GM18909 (cell line): ENCODE measurements around the gene GALNTL6.
"Not testable (repeated sequence)": the region's sequence is repeated elsewhere in the genome, so short reads cannot be mapped to it uniquely, and the experiment has no call there.

Experiments
- ATAC-seq: cut with Tn5 transposase; IDR thresholded peaks from one replicate; pipeline ENCODE4 v1.9.1; 2021; ENCODE audit warnings: mild to moderate bottlenecking; ENCODE audit not compliant: unreplicated experiment, poor library complexity

The GALNTL6 gene

GRCh38 chr4:172706000-172706399 lies 892.8 kb downstream of the GALNTL6 start:
- no peak for ATAC-seq

DNA sequence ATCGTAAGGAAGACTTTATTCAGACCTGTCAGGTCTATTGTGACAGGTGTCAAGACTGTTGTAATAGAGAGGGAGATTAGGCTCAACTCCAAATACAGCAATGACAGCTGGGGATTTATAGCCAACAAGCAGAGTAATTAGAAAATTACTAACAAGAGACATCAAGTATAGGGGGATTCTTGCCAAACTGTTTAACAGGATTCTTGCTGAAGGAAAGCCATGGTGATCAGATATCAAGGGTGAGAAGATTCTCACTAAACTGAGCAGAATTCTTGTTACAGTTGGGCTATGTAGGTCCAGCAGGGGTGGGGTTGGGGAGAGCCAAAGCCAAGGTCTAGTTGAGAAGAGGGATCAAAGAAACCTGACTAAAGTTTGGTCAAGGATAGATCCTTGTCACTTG lies 894.4 kb downstream of the GALNTL6 start:
- ATAC-seq: no peak

- ATAC-seq: no peak
Measured at GRCh38 chr4:172708184-172708583, 895.0 kb downstream of the GALNTL6 start.

GRCh38 chr4:172709376-172709775 lies 896.2 kb downstream of the GALNTL6 start:
- no peak for ATAC-seq

- no peak for ATAC-seq
Measured at GRCh38 chr4:172716291-172716690, 903.1 kb downstream of the GALNTL6 start.

GRCh38 chr4:172721659-172722058 lies 908.5 kb downstream of the GALNTL6 start:
- ATAC-seq: no peak

GRCh38 chr4:172725581-172725980 lies 912.4 kb downstream of the GALNTL6 start:
- ATAC-seq: no peak

DNA sequence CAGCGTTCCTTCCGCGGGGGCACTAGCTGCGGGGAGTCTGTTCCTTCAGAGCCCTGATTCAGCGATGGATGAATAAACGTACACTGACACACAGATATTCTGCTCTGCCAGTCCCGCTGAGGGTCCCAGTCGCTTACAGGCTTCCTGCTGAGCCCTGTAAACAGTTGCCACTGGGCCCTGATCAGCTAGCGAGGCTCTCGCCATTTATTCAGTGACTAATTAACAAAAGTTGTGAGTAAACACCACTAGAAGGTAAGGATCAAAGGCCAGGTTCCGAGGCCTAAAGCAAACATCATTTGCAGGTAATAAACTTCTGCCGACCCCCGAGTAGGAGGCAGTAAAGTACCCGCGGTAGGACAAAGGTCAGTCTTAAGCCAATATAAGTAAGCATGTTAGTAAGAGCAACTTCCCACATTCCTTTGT lies 912.8 kb downstream of the GALNTL6 start:
- no peak for ATAC-seq

- no peak for ATAC-seq
Measured at GRCh38 chr4:172727631-172728030, 914.4 kb downstream of the GALNTL6 start.

- ATAC-seq: not testable (repeated sequence)
Measured at GRCh38 chr4:172733645-172734044, 920.4 kb downstream of the GALNTL6 start.

- ATAC-seq: no peak
Measured at GRCh38 chr4:172734555-172734954, 921.4 kb downstream of the GALNTL6 start.

GRCh38 chr4:172736046-172736445 lies 922.8 kb downstream of the GALNTL6 start:
- ATAC-seq: no peak

- peak; percentile 97 for ATAC-seq
Measured at GRCh38 chr4:172740434-172740833, 927.2 kb downstream of the GALNTL6 start.

- peak; percentile 98 for ATAC-seq
Measured at GRCh38 chr4:172750910-172751309, 937.7 kb downstream of the GALNTL6 start.

DNA sequence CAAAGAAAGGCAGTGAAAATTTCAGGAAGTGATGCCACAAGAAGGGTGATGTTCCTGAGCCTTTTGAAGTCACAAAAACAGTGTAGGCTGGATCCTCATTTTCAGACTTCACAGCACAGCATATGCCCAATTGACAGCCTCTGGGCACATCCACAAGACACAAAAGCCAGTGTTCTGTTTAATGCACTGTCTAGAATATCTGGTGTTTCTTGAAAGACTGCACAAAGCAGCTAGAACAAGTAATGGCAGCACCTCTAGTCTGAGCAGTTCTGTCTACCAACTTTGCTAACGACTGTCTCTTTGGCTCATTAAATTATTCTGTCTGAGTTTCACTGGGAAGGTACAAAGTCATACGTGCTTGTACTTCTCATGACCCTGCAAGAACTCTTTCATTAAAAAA lies 938.3 kb downstream of the GALNTL6 start:
- ATAC-seq: peak; percentile 17

GRCh38 chr4:172758586-172759340 lies 945.6 kb downstream of the GALNTL6 start:
- peak; percentile 57 for ATAC-seq

DNA sequence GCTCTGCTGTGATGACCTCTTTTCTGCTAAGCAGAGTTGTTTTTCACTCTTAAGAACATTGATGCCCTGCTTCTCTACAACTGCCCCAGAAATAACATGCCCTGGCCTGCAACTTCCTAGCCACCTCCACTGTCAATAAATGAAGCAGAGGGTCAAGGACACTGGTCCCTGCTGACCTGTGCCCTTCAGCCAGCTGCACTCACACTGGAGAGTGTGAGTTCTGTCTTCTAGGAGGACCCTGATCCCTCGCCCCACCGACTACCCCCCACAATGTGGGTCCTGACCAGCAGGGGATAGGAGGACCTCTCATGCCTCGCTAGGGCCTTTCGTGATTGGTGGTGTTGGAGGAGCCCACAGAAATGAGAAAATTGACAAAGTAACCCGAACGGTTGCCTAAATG lies 947.3 kb downstream of the GALNTL6 start:
- no peak for ATAC-seq

DNA sequence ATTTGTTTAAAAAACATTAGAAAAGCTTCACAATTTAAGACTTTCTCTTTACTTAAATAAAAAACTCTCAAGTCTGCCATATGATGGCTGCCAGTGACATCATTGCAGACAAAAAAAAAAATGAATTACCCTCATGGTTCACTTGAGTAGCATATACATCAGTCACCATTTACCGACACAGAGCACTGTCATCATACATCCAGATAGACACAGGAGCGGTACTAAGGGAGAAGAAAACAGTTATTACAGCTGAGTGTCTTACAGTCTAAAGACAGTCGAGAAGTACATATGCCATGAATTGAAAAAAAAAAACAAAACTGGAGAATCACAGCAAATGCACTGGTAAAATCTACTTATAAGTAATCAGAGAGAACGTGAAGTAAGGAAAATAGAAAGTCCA lies 949.7 kb downstream of the GALNTL6 start:
- ATAC-seq: no peak

- ATAC-seq: no peak
Measured at GRCh38 chr4:172770787-172771186, 957.6 kb downstream of the GALNTL6 start.

DNA sequence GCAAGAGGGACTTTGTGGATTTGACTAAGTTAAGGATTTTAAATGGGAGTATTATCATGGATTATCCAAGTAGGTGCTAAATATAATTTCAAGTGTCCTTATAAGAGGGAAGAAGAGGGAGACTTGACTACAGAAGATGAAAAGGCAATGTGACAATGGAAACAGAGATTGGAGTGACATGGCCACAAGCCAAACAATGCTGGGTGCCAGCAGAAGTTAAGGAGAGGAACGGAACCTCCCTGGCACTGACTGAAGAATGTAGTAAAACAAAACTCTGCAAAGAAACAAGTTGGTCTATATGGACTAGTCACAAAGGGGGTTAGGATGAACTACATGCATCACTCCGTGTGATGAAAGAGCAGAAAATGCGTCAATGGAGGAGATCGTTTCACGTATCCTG lies 959.6 kb downstream of the GALNTL6 start:
- ATAC-seq: no peak

- no peak for ATAC-seq
Measured at GRCh38 chr4:172776203-172776861, 963.1 kb downstream of the GALNTL6 start.
